Trophoblast cell (in vitro differentiated cells and primary cell): ENCODE results near the gene PCSK6.
A peak's percentile ranks its signal among the peaks of the same experiment; 100 is the strongest.
"Not testable (repeated sequence)": the region's sequence is repeated elsewhere in the genome, so short reads cannot be mapped to it uniquely, and the experiment has no call there.

ENCODE experiments used
- DNase-seq, 2 donors: peaks; one replicate each; pipeline ENCODE4 v3.0.0-alpha.2; 2016
- H2AFZ ChIP-seq: 2 replicates; pipeline ENCODE4 v1.6.1; 2013; ENCODE audit warnings: low read length, moderate library complexity, mild to moderate bottlenecking; ENCODE audit not compliant: insufficient read depth, poor library complexity
- H2AK5ac ChIP-seq: 2 replicates; pipeline ENCODE4 v1.6.1; 2013; ENCODE audit warnings: mild to moderate bottlenecking, low read length
- H2BK120ac ChIP-seq: 2 replicates; pipeline ENCODE4 v1.6.1; 2013; ENCODE audit warnings: low read length, mild to moderate bottlenecking, moderate library complexity; ENCODE audit not compliant: insufficient read depth, poor library complexity
- H2BK12ac ChIP-seq: 2 replicates; pipeline ENCODE4 v1.6.1; 2013; ENCODE audit warnings: mild to moderate bottlenecking, low read length, moderate library complexity
- H2BK5ac ChIP-seq: 2 replicates; pipeline ENCODE4 v1.6.1; 2013; ENCODE audit warnings: low read length, low read depth, moderate library complexity, mild to moderate bottlenecking; ENCODE audit not compliant: poor library complexity
- H3K14ac ChIP-seq: 2 replicates; pipeline ENCODE4 v1.6.1; 2013; ENCODE audit warnings: mild to moderate bottlenecking, low read length
- H3K18ac ChIP-seq: 2 replicates; pipeline ENCODE4 v1.6.1; 2013; ENCODE audit warnings: mild to moderate bottlenecking, low read length
- H3K23ac ChIP-seq: 2 replicates; pipeline ENCODE4 v1.6.1; 2013; ENCODE audit warnings: low read length
- H3K27ac ChIP-seq: 2 replicates; pipeline ENCODE4 v1.5.1; 2013; ENCODE audit warnings: low read depth, mild to moderate bottlenecking, inconsistent platforms, low read length, moderate library complexity
- H3K27me3 ChIP-seq: 2 replicates; pipeline ENCODE4 v1.6.1; 2013; ENCODE audit warnings: inconsistent platforms, mild to moderate bottlenecking, low read length, moderate library complexity; ENCODE audit not compliant: insufficient read depth
- H3K36me3 ChIP-seq, 2 experiments: 1 replicate in 1 of 2; 2 replicates in 1 of 2; pipeline ENCODE4 v1.6.1; 2013; ENCODE audit warnings: low read length in 2 of 2, mild to moderate bottlenecking in 2 of 2, moderate library complexity in 1 of 2; ENCODE audit not compliant: insufficient read depth in 2 of 2, control insufficient read depth in 1 of 2
- H3K4ac ChIP-seq: 2 replicates; pipeline ENCODE4 v1.6.1; 2013; ENCODE audit warnings: low read depth, mild to moderate bottlenecking, low read length, moderate library complexity
- H3K4me1 ChIP-seq, 2 experiments: 1 replicate in 1 of 2; 2 replicates in 1 of 2; pipeline ENCODE4 v1.6.1; 2013; ENCODE audit warnings: low read length in 2 of 2, mild to moderate bottlenecking in 2 of 2, moderate library complexity in 1 of 2; ENCODE audit not compliant: insufficient read depth in 2 of 2, control insufficient read depth in 1 of 2
- H3K4me2 ChIP-seq: 2 replicates; pipeline ENCODE4 v1.6.1; 2013; ENCODE audit warnings: inconsistent platforms, mild to moderate bottlenecking, low read length, moderate library complexity
- H3K4me3 ChIP-seq: 2 replicates; pipeline ENCODE4 v1.5.1; 2013; ENCODE audit warnings: mild to moderate bottlenecking, low read depth, low read length, inconsistent platforms
- H3K79me1 ChIP-seq: one replicate; pipeline ENCODE4 v1.6.1; 2013; ENCODE audit warnings: low read length
- H3K79me2 ChIP-seq: 2 replicates; pipeline ENCODE4 v1.6.1; 2013; ENCODE audit warnings: low read length, mild to moderate bottlenecking; ENCODE audit not compliant: control insufficient read depth, insufficient read depth, poor library complexity
- H3K9ac ChIP-seq: 2 replicates; pipeline ENCODE4 v1.6.1; 2013; ENCODE audit warnings: mild to moderate bottlenecking, low read length
- H3K9me3 ChIP-seq: 2 replicates; pipeline ENCODE4 v1.6.1; 2013; ENCODE audit warnings: low read depth, mild to moderate bottlenecking, control low read depth, inconsistent platforms, low read length; ENCODE audit not compliant: insufficient read depth
- H4K12ac ChIP-seq: 2 replicates; pipeline ENCODE4 v1.6.1; 2013; ENCODE audit warnings: low read depth, mild to moderate bottlenecking, low read length, moderate library complexity
- H4K8ac ChIP-seq: 2 replicates; pipeline ENCODE4 v1.6.1; 2013; ENCODE audit warnings: low read depth, mild to moderate bottlenecking, low read length, moderate library complexity
- H4K91ac ChIP-seq: one replicate; pipeline ENCODE4 v1.6.1; 2013; ENCODE audit warnings: low read depth, mild to moderate bottlenecking, low read length, moderate library complexity
- WGBS: extraction: QIAGEN DNeasy Blood & Tissue Kit; methylation state at CpG from one replicate; pipeline ENCODE4 v1.1.7; 2013; ENCODE audit warnings: missing lambda C conversion rate; ENCODE audit not compliant: insufficient read length, insufficient coverage; ENCODE audit errors: extremely low coverage; 5-methylcytosine and 5-hydroxymethylcytosine counted together

The PCSK6 gene

GRCh38 chr15:101420232-101420631, 69.3 kb downstream of the PCSK6 start:
- Histone ChIP-seq H3K4ac (no peak overlapping the region), H3K4me3 (no peak overlapping the region), H3K9ac (no peak overlapping the region), H3K79me1 (no peaks in the 10 kb centered on the region), H4K8ac (no peak overlapping the region), H4K91ac (no peak overlapping the region), H3K4me1 (no peaks in the 10 kb centered on the region), H3K36me3 (no peaks in the 10 kb centered on the region), H2AFZ (no peak overlapping the region), H3K27me3 (no peaks in the 10 kb centered on the region), H2BK12ac (no peak overlapping the region), H2BK5ac (no peak overlapping the region), H3K23ac (no peak overlapping the region), H2BK120ac (no peak overlapping the region), H4K12ac (peak overlapping the region; percentile 62), H3K9me3 (peaks cover 3% of the 10 kb centered on the region), H3K18ac (no peak overlapping the region), H3K27ac (no peak overlapping the region), H2AK5ac (no peak overlapping the region), H3K4me2 (no peak overlapping the region), H3K14ac (no peak overlapping the region), H3K79me2 (no peaks in the 10 kb centered on the region)
- no CpG with 5 or more reads among the region's 4 CpGs for WGBS
- DNase-seq: no peak

- WGBS: no CpG with 5 or more reads among the region's 6 CpGs
These were observed 73.0 kb downstream of the PCSK6 start for GRCh38 chr15:101416475-101416874.

GRCh38 chr15:101413239-101413638, 76.3 kb downstream of the PCSK6 start:
- Histone ChIP-seq H2BK12ac (no peak overlapping the region), H3K14ac (no peak overlapping the region), H3K36me3 (no peaks in the 10 kb centered on the region), H4K12ac (no peak overlapping the region), H3K4me1 (no peaks in the 10 kb centered on the region), H3K4me3 (no peak overlapping the region), H2BK120ac (no peak overlapping the region), H2AFZ (no peak overlapping the region), H3K23ac (no peak overlapping the region), H3K18ac (no peak overlapping the region), H3K27ac (no peak overlapping the region), H4K91ac (no peak overlapping the region), H2AK5ac (no peak overlapping the region), H3K27me3 (no peaks in the 10 kb centered on the region), H3K79me1 (no peaks in the 10 kb centered on the region), H3K9ac (no peak overlapping the region), H2BK5ac (no peak overlapping the region), H3K9me3 (peaks cover 3% of the 10 kb centered on the region), H3K79me2 (no peaks in the 10 kb centered on the region), H3K4ac (no peak overlapping the region), H4K8ac (no peak overlapping the region), H3K4me2 (no peak overlapping the region)
- DNase-seq: no peak
- WGBS: no CpG with 5 or more reads among the region's 3 CpGs

More at GRCh38 chr15:101416475-101416874, 73.0 kb downstream of the PCSK6 start:
- not testable (repeated sequence) for H3K79me2 ChIP-seq, H4K12ac ChIP-seq, H2BK120ac ChIP-seq, H2AK5ac ChIP-seq, H3K4me3 ChIP-seq, H4K8ac ChIP-seq, H3K27me3 ChIP-seq, H3K9ac ChIP-seq, H2AFZ ChIP-seq, H3K14ac ChIP-seq, H3K4me2 ChIP-seq, H3K18ac ChIP-seq, H4K91ac ChIP-seq, DNase-seq, H2BK5ac ChIP-seq, H3K9me3 ChIP-seq, H3K4me1 ChIP-seq, H3K4ac ChIP-seq, H3K79me1 ChIP-seq, H3K36me3 ChIP-seq, H3K27ac ChIP-seq, H3K23ac ChIP-seq, H2BK12ac ChIP-seq

GRCh38 chr15:101411581-101411980, 77.9 kb downstream of the PCSK6 start:
- H3K79me2 ChIP-seq: no peaks in the 10 kb centered on the region
- no peak overlapping the region for H3K9ac ChIP-seq
- H2BK12ac ChIP-seq: no peak overlapping the region
- H3K18ac ChIP-seq: no peak overlapping the region
- no peak overlapping the region for H2AFZ ChIP-seq
- no peak overlapping the region for H4K12ac ChIP-seq
- H2AK5ac ChIP-seq: no peak overlapping the region
- peaks cover 2% of the 10 kb centered on the region for H3K9me3 ChIP-seq
- no peak overlapping the region for H4K8ac ChIP-seq
- H3K36me3 ChIP-seq: no peaks in the 10 kb centered on the region
- DNase-seq: no peak
- H3K27ac ChIP-seq: no peak overlapping the region
- no peak overlapping the region for H3K23ac ChIP-seq
- WGBS: no CpG with 5 or more reads among the region's 10 CpGs
- H3K14ac ChIP-seq: no peak overlapping the region
- H3K4me3 ChIP-seq: no peak overlapping the region
- H3K4me1 ChIP-seq: no peaks in the 10 kb centered on the region
- H3K79me1 ChIP-seq: no peaks in the 10 kb centered on the region
- no peak overlapping the region for H3K4me2 ChIP-seq
- H2BK5ac ChIP-seq: no peak overlapping the region
- H4K91ac ChIP-seq: no peak overlapping the region
- no peak overlapping the region for H2BK120ac ChIP-seq
- H3K4ac ChIP-seq: no peak overlapping the region
- H3K27me3 ChIP-seq: no peaks in the 10 kb centered on the region
